Astrocyte (in vitro differentiated cells and primary cell): ENCODE results near the gene RNGTT. TPM values are rescaled to one million over a fixed set of nuclear protein-coding genes. Genes with fewer than 3 reads are reported as not detected.
"Not testable (repeated sequence)": the region's sequence is repeated elsewhere in the genome, so short reads cannot be mapped to it uniquely, and the experiment has no call there.

Experiments
- DNase-seq: peaks from one replicate; pipeline ENCODE4 v3.0.0-alpha.2; 2010; ENCODE audit warnings: low read depth
- FAIRE-seq: peaks from 2 replicates; lab custom pipeline; 2011; peaks lifted over from hg19 to GRCh38; lab: Jason Lieb, UNC
- H2AFZ ChIP-seq: 2 replicates; pipeline ENCODE4 v1.6.0; 2012; ENCODE audit warnings: low read depth, low read length, inconsistent platforms
- H3K27ac ChIP-seq: 2 replicates; pipeline ENCODE4 v1.5.1; 2011; ENCODE audit warnings: low read depth, low read length, inconsistent platforms
- H3K27me3 ChIP-seq: 2 replicates; pipeline ENCODE4 v1.6.0; 2011; ENCODE audit warnings: low read length, inconsistent platforms; ENCODE audit not compliant: insufficient read depth
- H3K36me3 ChIP-seq: 2 replicates; pipeline ENCODE4 v1.5.1; 2011; ENCODE audit warnings: low read length, inconsistent platforms; ENCODE audit not compliant: insufficient read depth
- H3K4me1 ChIP-seq: 2 replicates; pipeline ENCODE4 v1.5.1; 2011; ENCODE audit warnings: low read length, inconsistent platforms; ENCODE audit not compliant: insufficient read depth
- H3K4me2 ChIP-seq: 2 replicates; pipeline ENCODE4 v1.6.0; 2012; ENCODE audit warnings: low read length, inconsistent platforms
- H3K4me3 ChIP-seq: 2 replicates; pipeline ENCODE4 v1.5.1; 2011; ENCODE audit warnings: low read depth, mild to moderate bottlenecking, low read length, inconsistent platforms; ENCODE audit not compliant: insufficient read depth
- H3K79me2 ChIP-seq: 2 replicates; pipeline ENCODE4 v1.6.0; 2012; ENCODE audit warnings: mild to moderate bottlenecking, low read length, inconsistent platforms; ENCODE audit not compliant: insufficient read depth
- H3K9ac ChIP-seq: 2 replicates; pipeline ENCODE4 v1.6.0; 2012; ENCODE audit warnings: mild to moderate bottlenecking, low read length, inconsistent platforms
- H3K9me3 ChIP-seq: 2 replicates; pipeline ENCODE4 v1.5.1; 2012; ENCODE audit warnings: low read depth, mild to moderate bottlenecking, low read length, inconsistent platforms; ENCODE audit not compliant: insufficient read depth
- H4K20me1 ChIP-seq: 2 replicates; pipeline ENCODE4 v1.6.0; 2012; ENCODE audit warnings: low read length, inconsistent platforms; ENCODE audit not compliant: insufficient read depth
- H3K27ac Mint-ChIP-seq: one replicate; pipeline ENCODE4 v1.8.0; 2021; ENCODE audit warnings: mild to moderate bottlenecking, mixed read lengths; ENCODE audit not compliant: unreplicated experiment
- H3K27me3 Mint-ChIP-seq: one replicate; pipeline ENCODE4 v1.8.0; 2021; ENCODE audit warnings: low read depth, mixed read lengths; ENCODE audit not compliant: unreplicated experiment
- H3K36me3 Mint-ChIP-seq: one replicate; pipeline ENCODE4 v1.8.0; 2021; ENCODE audit warnings: low read depth, mixed read lengths; ENCODE audit not compliant: unreplicated experiment
- H3K4me1 Mint-ChIP-seq: one replicate; pipeline ENCODE4 v1.8.0; 2021; ENCODE audit warnings: low read depth, mixed read lengths; ENCODE audit not compliant: unreplicated experiment
- H3K4me3 Mint-ChIP-seq: one replicate; pipeline ENCODE4 v1.8.0; 2021; ENCODE audit warnings: mild to moderate bottlenecking, moderate library complexity, mixed read lengths; ENCODE audit not compliant: unreplicated experiment
- H3K9me3 Mint-ChIP-seq: one replicate; pipeline ENCODE4 v1.8.0; 2021; ENCODE audit warnings: mild to moderate bottlenecking, mixed read lengths; ENCODE audit not compliant: unreplicated experiment
- EZH2 ChIP-seq: IDR thresholded peaks from 2 replicates; pipeline ENCODE4 v1.6.1; 2012; ENCODE audit warnings: mild to moderate bottlenecking, low read length, inconsistent platforms; ENCODE audit not compliant: insufficient read depth
- total RNA-seq: library from RNA; stranded (reverse); gene quantifications from 2 replicates; pipeline ENCODE4 v1.2.1, GENCODE V29; 2021
- TF ChIP-seq, protein P1 (sequence below): IDR thresholded peaks from 2 replicates; pipeline ENCODE4 v1.5.1; 2011; ENCODE audit warnings: low read depth, mild to moderate bottlenecking, inconsistent platforms, low read length, moderate library complexity; ENCODE audit not compliant: insufficient read depth

RNGTT gene
- total RNA-seq, 1 donor from 2014 or later: 16.0 TPM

DNA sequence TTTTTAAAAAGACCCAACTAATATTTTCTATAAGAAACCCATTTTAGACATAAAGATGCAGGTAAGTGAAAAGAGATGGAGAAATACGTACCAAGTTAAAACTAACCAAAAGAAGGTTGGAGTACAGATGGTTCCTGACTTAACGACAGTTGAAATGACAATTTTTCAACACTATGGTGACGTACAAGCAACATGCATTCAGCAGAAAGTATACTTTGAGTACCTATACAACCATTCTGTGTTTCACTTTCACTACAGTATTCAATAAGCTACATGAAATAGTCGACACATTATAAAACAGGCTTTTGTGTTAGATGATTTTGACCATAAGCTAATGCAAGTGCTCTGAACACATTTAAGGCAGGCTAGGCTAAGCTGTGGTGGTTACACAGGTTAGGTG lies 228.9 kb downstream of the RNGTT start:
- H3K27ac Mint-ChIP-seq: no peak overlapping the region
- no peaks in the 10 kb centered on the region for H3K27me3 Mint-ChIP-seq
- Histone ChIP-seq H3K79me2 (no peaks in the 10 kb centered on the region), H3K27ac (no peak overlapping the region), H3K9ac (no peak overlapping the region), H3K27me3 (no peaks in the 10 kb centered on the region), H3K36me3 (no peaks in the 10 kb centered on the region), H3K9me3 (no peaks in the 10 kb centered on the region), H2AFZ (no peak overlapping the region), H3K4me2 (no peak overlapping the region), H3K4me1 (peaks cover 8% of the 10 kb centered on the region), H3K4me3 (no peak overlapping the region), H4K20me1 (no peaks in the 10 kb centered on the region)
- H3K4me1 Mint-ChIP-seq: peaks cover 10% of the 10 kb centered on the region
- H3K36me3 Mint-ChIP-seq: peaks cover 12% of the 10 kb centered on the region
- no peak overlapping the region for H3K4me3 Mint-ChIP-seq
- DNase-seq: no peak
- no peaks in the 10 kb centered on the region for H3K9me3 Mint-ChIP-seq
- TF ChIP-seq EZH2: no peak
- TF ChIP-seq, protein P1, sequence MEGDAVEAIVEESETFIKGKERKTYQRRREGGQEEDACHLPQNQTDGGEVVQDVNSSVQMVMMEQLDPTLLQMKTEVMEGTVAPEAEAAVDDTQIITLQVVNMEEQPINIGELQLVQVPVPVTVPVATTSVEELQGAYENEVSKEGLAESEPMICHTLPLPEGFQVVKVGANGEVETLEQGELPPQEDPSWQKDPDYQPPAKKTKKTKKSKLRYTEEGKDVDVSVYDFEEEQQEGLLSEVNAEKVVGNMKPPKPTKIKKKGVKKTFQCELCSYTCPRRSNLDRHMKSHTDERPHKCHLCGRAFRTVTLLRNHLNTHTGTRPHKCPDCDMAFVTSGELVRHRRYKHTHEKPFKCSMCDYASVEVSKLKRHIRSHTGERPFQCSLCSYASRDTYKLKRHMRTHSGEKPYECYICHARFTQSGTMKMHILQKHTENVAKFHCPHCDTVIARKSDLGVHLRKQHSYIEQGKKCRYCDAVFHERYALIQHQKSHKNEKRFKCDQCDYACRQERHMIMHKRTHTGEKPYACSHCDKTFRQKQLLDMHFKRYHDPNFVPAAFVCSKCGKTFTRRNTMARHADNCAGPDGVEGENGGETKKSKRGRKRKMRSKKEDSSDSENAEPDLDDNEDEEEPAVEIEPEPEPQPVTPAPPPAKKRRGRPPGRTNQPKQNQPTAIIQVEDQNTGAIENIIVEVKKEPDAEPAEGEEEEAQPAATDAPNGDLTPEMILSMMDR: no peak
- FAIRE-seq: no peak

- H3K27ac Mint-ChIP-seq: peak overlapping the region; percentile 84
- Histone ChIP-seq H3K4me1 (peaks cover 8% of the 10 kb centered on the region), H3K36me3 (no peaks in the 10 kb centered on the region), H4K20me1 (no peaks in the 10 kb centered on the region), H3K4me2 (peak overlapping the region; percentile 23), H3K27ac (peak overlapping the region; percentile 14), H3K27me3 (no peaks in the 10 kb centered on the region), H3K4me3 (no peak overlapping the region), H3K9ac (no peak overlapping the region), H3K9me3 (no peaks in the 10 kb centered on the region), H2AFZ (no peak overlapping the region), H3K79me2 (no peaks in the 10 kb centered on the region)
- DNase-seq: peak; percentile 70
- FAIRE-seq: peak; percentile 64
- no peaks in the 10 kb centered on the region for H3K9me3 Mint-ChIP-seq
- H3K36me3 Mint-ChIP-seq: peaks cover 11% of the 10 kb centered on the region
- H3K27me3 Mint-ChIP-seq: no peaks in the 10 kb centered on the region
- no peak overlapping the region for H3K4me3 Mint-ChIP-seq
- H3K4me1 Mint-ChIP-seq: peaks cover 21% of the 10 kb centered on the region
- no peak for TF ChIP-seq EZH2
- TF ChIP-seq, protein P1: no peak
Measured at GRCh38 chr6:88730611-88731011, 232.8 kb downstream of the RNGTT start.

- Histone ChIP-seq H3K4me1 (peaks cover 8% of the 10 kb centered on the region), H3K4me2 (no peak overlapping the region), H3K79me2 (no peaks in the 10 kb centered on the region), H3K27ac (no peak overlapping the region), H3K9me3 (no peaks in the 10 kb centered on the region), H2AFZ (no peak overlapping the region), H3K36me3 (no peaks in the 10 kb centered on the region), H3K27me3 (no peaks in the 10 kb centered on the region), H3K4me3 (no peak overlapping the region), H4K20me1 (no peaks in the 10 kb centered on the region), H3K9ac (no peak overlapping the region)
- Mint-ChIP-seq H3K4me1 (peaks cover 32% of the 10 kb centered on the region), H3K4me3 (no peak overlapping the region), H3K9me3 (no peaks in the 10 kb centered on the region), H3K36me3 (peaks cover 11% of the 10 kb centered on the region), H3K27ac (no peak overlapping the region), H3K27me3 (no peaks in the 10 kb centered on the region)
- DNase-seq (no peak), FAIRE-seq (no peak)
- TF ChIP-seq, protein P1: no peak
- no peak for TF ChIP-seq EZH2
Measured at GRCh38 chr6:88728756-88729155, 234.7 kb downstream of the RNGTT start.

DNA sequence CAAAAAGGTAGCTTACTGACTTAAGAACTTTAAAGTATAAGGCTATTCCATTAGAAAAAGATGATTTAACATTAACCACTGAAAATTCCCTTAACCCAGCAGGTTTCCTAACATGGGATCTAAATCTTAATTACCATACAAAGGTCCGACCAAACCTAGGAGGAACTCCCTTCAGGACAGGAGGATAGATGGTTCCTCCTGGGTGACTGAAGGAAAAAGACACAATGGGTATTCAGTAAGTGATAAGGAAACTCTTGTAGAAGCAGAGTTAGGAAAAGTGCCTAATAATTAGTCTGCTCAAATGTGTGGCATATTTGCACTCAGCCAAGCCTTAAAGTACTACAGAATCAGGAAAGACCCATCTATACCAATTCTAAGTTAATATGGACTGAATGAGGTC lies 237.0 kb downstream of the RNGTT start:
- not testable (repeated sequence) for DNase-seq, H2AFZ ChIP-seq, H3K9me3 Mint-ChIP-seq, H3K36me3 ChIP-seq, H3K4me3 Mint-ChIP-seq, H3K27me3 ChIP-seq, H3K27me3 Mint-ChIP-seq, H3K9me3 ChIP-seq, H3K4me3 ChIP-seq, FAIRE-seq, H3K9ac ChIP-seq, H3K27ac ChIP-seq, H4K20me1 ChIP-seq, H3K4me2 ChIP-seq, H3K79me2 ChIP-seq
- H3K4me1 ChIP-seq: peaks cover 14% of the 10 kb centered on the region
- Mint-ChIP-seq H3K36me3 (peaks cover 11% of the 10 kb centered on the region), H3K27ac (peak overlapping the region; percentile 83), H3K4me1 (peaks cover 32% of the 10 kb centered on the region)
